ENCODE measurements around the gene COPS6. TPM values are rescaled to one million over a fixed set of nuclear protein-coding genes. Genes with fewer than 3 reads are reported as not detected.

The COPS6 gene
- total RNA-seq, 1 experiment from 2014 or later = 110 TPM

DNA sequence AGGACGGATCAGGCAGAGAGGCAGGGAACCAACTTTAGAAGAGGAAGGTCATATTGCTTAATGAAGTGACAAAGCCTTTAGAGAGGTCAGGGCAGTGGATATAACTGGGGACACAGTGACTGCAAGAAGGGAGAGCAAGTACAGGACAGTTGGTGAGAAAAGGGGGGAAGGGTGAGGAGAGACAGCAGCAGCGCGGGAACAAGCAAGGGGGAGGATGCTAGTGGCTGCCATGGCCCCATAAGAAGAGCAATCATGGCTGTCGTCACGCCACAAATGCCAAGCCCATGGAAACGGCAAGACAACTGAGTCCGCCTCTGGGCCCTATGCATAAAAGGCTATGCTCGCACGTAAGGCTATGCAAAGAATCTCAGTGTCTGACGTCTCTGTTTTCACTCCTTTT, 16.3 kb upstream of the COPS6 start:
- Mint-ChIP-seq H3K36me3 (ENCODE audit: insufficient read depth, unreplicated experiment) (peaks cover 80% of the 10 kb centered on the region), H3K27ac (ENCODE audit: unreplicated experiment) (no peak overlapping the region), H3K4me1 (ENCODE audit: low read depth, unreplicated experiment) (no peaks in the 10 kb centered on the region), H3K9me3 (ENCODE audit: low read depth, unreplicated experiment) (peaks cover 11% of the 10 kb centered on the region), H3K4me3 (ENCODE audit: low read depth, unreplicated experiment) (no peak overlapping the region), H3K27me3 (ENCODE audit: unreplicated experiment) (no peaks in the 10 kb centered on the region)
- DNase-seq = no peak
- TF ChIP-seq, protein P1, sequence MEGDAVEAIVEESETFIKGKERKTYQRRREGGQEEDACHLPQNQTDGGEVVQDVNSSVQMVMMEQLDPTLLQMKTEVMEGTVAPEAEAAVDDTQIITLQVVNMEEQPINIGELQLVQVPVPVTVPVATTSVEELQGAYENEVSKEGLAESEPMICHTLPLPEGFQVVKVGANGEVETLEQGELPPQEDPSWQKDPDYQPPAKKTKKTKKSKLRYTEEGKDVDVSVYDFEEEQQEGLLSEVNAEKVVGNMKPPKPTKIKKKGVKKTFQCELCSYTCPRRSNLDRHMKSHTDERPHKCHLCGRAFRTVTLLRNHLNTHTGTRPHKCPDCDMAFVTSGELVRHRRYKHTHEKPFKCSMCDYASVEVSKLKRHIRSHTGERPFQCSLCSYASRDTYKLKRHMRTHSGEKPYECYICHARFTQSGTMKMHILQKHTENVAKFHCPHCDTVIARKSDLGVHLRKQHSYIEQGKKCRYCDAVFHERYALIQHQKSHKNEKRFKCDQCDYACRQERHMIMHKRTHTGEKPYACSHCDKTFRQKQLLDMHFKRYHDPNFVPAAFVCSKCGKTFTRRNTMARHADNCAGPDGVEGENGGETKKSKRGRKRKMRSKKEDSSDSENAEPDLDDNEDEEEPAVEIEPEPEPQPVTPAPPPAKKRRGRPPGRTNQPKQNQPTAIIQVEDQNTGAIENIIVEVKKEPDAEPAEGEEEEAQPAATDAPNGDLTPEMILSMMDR (IDR thresholded peaks at IDR 0.05; ENCODE audit: unreplicated experiment) = no peak
- BruUV-seq (replicated peaks) = no TSS peak
- intact Hi-C loops (cut with micrococcal nuclease; ENCODE audit: unreplicated experiment) = no loop called here
- CTCF ChIA-PET = no interaction called here

DNA sequence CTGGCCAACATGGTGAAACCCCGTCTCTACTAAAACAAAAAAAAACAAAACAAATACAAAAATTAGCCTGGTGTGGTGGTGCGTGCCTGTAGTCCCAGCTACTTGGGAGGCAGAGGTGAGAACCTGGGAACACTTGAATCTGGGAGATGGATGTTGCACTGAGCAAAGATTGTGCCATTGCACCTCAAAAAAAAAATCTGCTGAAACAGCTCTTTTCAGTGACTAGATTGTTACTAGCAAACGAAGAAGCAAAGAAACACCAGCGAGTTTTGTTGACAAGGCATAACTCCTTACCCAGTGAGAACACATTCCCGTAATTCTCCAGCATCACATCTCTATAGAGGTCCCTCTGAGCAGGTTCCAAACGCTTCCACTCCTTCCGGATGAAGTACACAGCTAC, 13.9 kb upstream of the COPS6 start:
- TF ChIP-seq, protein P1 (IDR thresholded peaks at IDR 0.05; ENCODE audit: unreplicated experiment) = no peak
- Mint-ChIP-seq H3K4me1 (ENCODE audit: low read depth, unreplicated experiment) (no peaks in the 10 kb centered on the region), H3K4me3 (ENCODE audit: low read depth, unreplicated experiment) (no peak overlapping the region), H3K27ac (ENCODE audit: unreplicated experiment) (no peak overlapping the region), H3K36me3 (ENCODE audit: insufficient read depth, unreplicated experiment) (peaks cover 91% of the 10 kb centered on the region), H3K27me3 (ENCODE audit: unreplicated experiment) (no peaks in the 10 kb centered on the region), H3K9me3 (ENCODE audit: low read depth, unreplicated experiment) (peaks cover 11% of the 10 kb centered on the region)
- CTCF ChIA-PET = no interaction called here
- intact Hi-C loops (cut with micrococcal nuclease; ENCODE audit: unreplicated experiment) = no loop called here
- DNase-seq = no peak
- BruUV-seq (replicated peaks) = no TSS peak

DNA sequence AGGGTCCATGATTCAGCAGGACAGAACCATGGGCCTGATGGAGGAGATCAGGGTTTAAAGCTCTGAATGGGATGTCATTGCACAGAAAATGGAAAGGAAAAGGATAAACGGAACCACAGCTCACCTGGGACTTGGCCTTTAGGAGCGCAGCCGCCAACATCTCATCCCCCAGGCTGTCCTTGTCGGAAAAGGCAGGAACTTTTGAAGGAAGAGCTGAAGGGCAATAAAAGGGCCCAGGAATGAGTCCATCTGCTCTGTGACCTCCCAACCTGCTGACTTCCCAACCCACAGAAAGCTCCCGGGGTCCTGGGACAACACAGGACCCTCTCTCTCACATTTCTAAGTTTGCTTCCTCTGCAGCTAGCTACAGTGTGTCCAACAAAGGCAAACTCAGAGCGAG, 13.4 kb upstream of the COPS6 start:
- Mint-ChIP-seq H3K9me3 (ENCODE audit: low read depth, unreplicated experiment) (peaks cover 11% of the 10 kb centered on the region), H3K27ac (ENCODE audit: unreplicated experiment) (no peak overlapping the region), H3K36me3 (ENCODE audit: insufficient read depth, unreplicated experiment) (peaks cover 90% of the 10 kb centered on the region), H3K4me3 (ENCODE audit: low read depth, unreplicated experiment) (no peak overlapping the region), H3K4me1 (ENCODE audit: low read depth, unreplicated experiment) (no peaks in the 10 kb centered on the region), H3K27me3 (ENCODE audit: unreplicated experiment) (no peaks in the 10 kb centered on the region)
- TF ChIP-seq, protein P1 (IDR thresholded peaks at IDR 0.05; ENCODE audit: unreplicated experiment) = no peak
- CTCF ChIA-PET = no interaction called here
- no TSS peak for BruUV-seq (replicated peaks)
- DNase-seq = no peak
- intact Hi-C loops (cut with micrococcal nuclease; ENCODE audit: unreplicated experiment) = no loop called here

DNA sequence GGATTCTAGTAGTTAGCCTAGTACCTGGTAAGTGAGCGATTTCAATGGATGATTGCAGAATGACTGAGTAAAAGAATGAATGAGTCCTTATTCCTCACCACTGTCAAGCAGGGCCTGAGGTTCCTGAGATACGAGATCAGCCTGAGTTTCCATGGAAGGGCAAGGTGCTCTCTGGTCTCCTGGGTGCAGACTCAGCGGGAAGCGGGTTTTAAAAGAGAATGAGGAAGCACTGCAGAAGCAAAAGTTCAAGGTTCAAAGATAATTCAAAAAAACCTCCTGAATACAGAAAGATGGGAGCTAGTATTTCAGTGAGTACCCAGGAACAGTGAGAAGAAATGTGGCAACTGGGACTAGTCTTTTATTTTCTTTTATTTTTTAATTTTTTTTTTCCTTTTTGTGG, 11.6 kb upstream of the COPS6 start:
- no peaks in the 10 kb centered on the region for H3K27me3 Mint-ChIP-seq (ENCODE audit: unreplicated experiment)
- no TSS peak for BruUV-seq (replicated peaks)
- CTCF ChIA-PET = no interaction called here
- peaks cover 88% of the 10 kb centered on the region for H3K36me3 Mint-ChIP-seq (ENCODE audit: insufficient read depth, unreplicated experiment)
- DNase-seq = no peak
- intact Hi-C loops (cut with micrococcal nuclease; ENCODE audit: unreplicated experiment) = no loop called here
- peaks cover 6% of the 10 kb centered on the region for H3K9me3 Mint-ChIP-seq (ENCODE audit: low read depth, unreplicated experiment)
- TF ChIP-seq, protein P1 (IDR thresholded peaks at IDR 0.05; ENCODE audit: unreplicated experiment) = no peak
- no peak overlapping the region for H3K4me3 Mint-ChIP-seq (ENCODE audit: low read depth, unreplicated experiment)
- H3K4me1 Mint-ChIP-seq (ENCODE audit: low read depth, unreplicated experiment) = no peaks in the 10 kb centered on the region
- no peak overlapping the region for H3K27ac Mint-ChIP-seq (ENCODE audit: unreplicated experiment)
